Ovary (tissue), 3 donors: ENCODE data around the gene DNM2.

Source experiments
- CTCF ChIP-seq, 3 donors: fragments of 450-650 bp in 2 of 3; fragments of 200-600 bp in 1 of 3; IDR thresholded peaks; one replicate each; pipeline versions ENCODE4 v1.5.1 to v1.8.0; 2016 to 2022; ENCODE audit warnings: antibody characterized with exemption in 3 of 3, mild to moderate bottlenecking in 1 of 3
- EP300 ChIP-seq: sonication (generic); formaldehyde crosslinking; IDR thresholded peaks from one replicate; pipeline ENCODE4 v1.6.1; 2017; ENCODE audit warnings: antibody characterized with exemption
- POLR2A ChIP-seq: fragments of 450-650 bp; IDR thresholded peaks from one replicate; pipeline ENCODE4 v1.6.1; 2017; ENCODE audit warnings: antibody characterized with exemption, mild to moderate bottlenecking, moderate library complexity
- donor health status: DM: no; HTN: no; CAD: no.

- TF ChIP-seq CTCF (IDR thresholded peaks at IDR 0.05) (no peak), POLR2A (no peak), EP300 (no peak)
Measured at GRCh38 chr19:10815969-10816644, 98.2 kb downstream of the DNM2 start.
